ENCODE data around the gene TBC1D22A. TPM values are rescaled to one million over a fixed set of nuclear protein-coding genes. Genes with fewer than 3 reads are reported as not detected.

TBC1D22A gene
- polyA plus RNA-seq, 1 of the 3 experiments (the other 2 are of a cell fraction), result 16.5 TPM

GRCh38 chr22:47090591-47091245 lies 328.3 kb downstream of the TBC1D22A start (continued):
- no peak for TF ChIP-seq CHD2 (IDR thresholded peaks at IDR 0.05; ENCODE audit: low read length, partially characterized antibody)
- TF ChIP-seq SIN3A (IDR thresholded peaks at IDR 0.05; ENCODE audit: borderline replicate concordance, low read depth, low read length), result no peak
- no peak for TF ChIP-seq GATA2 (CRISPR knock-in tag; IDR thresholded peaks at IDR 0.05)
- TF ChIP-seq GABPA (IDR thresholded peaks at IDR 0.05; ENCODE audit: low read depth), result no peak
- no peak for TF ChIP-seq EZH2phosphoT487 (IDR thresholded peaks at IDR 0.05; ENCODE audit: borderline replicate concordance, low read depth)
- TF ChIP-seq JUND (IDR thresholded peaks at IDR 0.05), result no peak
- no peak for TF ChIP-seq MEF2A (IDR thresholded peaks at IDR 0.05; ENCODE audit: borderline replicate concordance, low read depth)
- no peak for TF ChIP-seq TCF12 (IDR thresholded peaks at IDR 0.05)
- TF ChIP-seq FOXM1 (IDR thresholded peaks at IDR 0.05; ENCODE audit: low read depth), result no peak
- TF ChIP-seq TEAD4 (IDR thresholded peaks at IDR 0.05; ENCODE audit: borderline replicate concordance, insufficient read depth), result no peak

- 96% methylated on average over 21 of the region's 21 CpGs for WGBS (ENCODE audit: low lambda C conversion rate)
- CTCF ChIA-PET, result no interaction called here
- no peak overlapping the region for H3K4me2 ChIP-seq
- no peak for DNase-seq
- H3K9me2 ChIP-seq, result no peaks in the 10 kb centered on the region
- TF ChIP-seq RXRA (IDR thresholded peaks at IDR 0.05; ENCODE audit: borderline replicate concordance, low read depth) (no peak), MXI1 (IDR thresholded peaks at IDR 0.05; ENCODE audit: low read depth, low read length) (no peak), ZBTB33 (IDR thresholded peaks at IDR 0.05; ENCODE audit: borderline replicate concordance, low read depth) (no peak), USF1 (IDR thresholded peaks at IDR 0.05; ENCODE audit: borderline replicate concordance, low read depth) (no peak), TAF1 (IDR thresholded peaks at IDR 0.05; ENCODE audit: borderline replicate concordance, low read depth, low read length) (no peak), ELF1 (IDR thresholded peaks at IDR 0.05) (no peak), PBX3 (IDR thresholded peaks at IDR 0.05) (no peak)
- H3K27me3 ChIP-seq (ENCODE audit: insufficient read depth), result no peaks in the 10 kb centered on the region
- peaks cover 6% of the 10 kb centered on the region for H3F3A ChIP-seq (replicated peaks; ENCODE audit: insufficient read depth)
- no peak overlapping the region for H3K27ac ChIP-seq (ENCODE audit: low read depth in 2 of 2, low read length in 1 of 2)
- H3K9ac ChIP-seq, result no peak overlapping the region
- POLR2A ChIA-PET, result no interaction called here
- no peaks in the 10 kb centered on the region for H3K36me3 ChIP-seq (replicated peaks in 1 of 2; ENCODE audit: control insufficient read depth in 1 of 2, insufficient read depth in 2 of 2, low read length in 1 of 2)
- no peaks in the 10 kb centered on the region for H4K20me1 ChIP-seq (ENCODE audit: insufficient read depth)
- H3K4me1 ChIP-seq (ENCODE audit: control insufficient read depth in 1 of 2, insufficient read depth in 2 of 2, low read depth in 1 of 2, low read length in 1 of 2), result no peaks in the 10 kb centered on the region
- H3K9me3 ChIP-seq, result no peaks in the 10 kb centered on the region
- no peak overlapping the region for H2AFZ ChIP-seq (ENCODE audit: low read depth)
- H3K4me3 ChIP-seq (ENCODE audit: low read depth in 2 of 2, low read length in 1 of 2), result no peak overlapping the region
- no peaks in the 10 kb centered on the region for H3K79me2 ChIP-seq (ENCODE audit: insufficient read depth)
Observed at GRCh38 chr22:47091246-47091651, 328.8 kb downstream of the TBC1D22A start.
